ENCODE results near the gene PDCL3.

DNA sequence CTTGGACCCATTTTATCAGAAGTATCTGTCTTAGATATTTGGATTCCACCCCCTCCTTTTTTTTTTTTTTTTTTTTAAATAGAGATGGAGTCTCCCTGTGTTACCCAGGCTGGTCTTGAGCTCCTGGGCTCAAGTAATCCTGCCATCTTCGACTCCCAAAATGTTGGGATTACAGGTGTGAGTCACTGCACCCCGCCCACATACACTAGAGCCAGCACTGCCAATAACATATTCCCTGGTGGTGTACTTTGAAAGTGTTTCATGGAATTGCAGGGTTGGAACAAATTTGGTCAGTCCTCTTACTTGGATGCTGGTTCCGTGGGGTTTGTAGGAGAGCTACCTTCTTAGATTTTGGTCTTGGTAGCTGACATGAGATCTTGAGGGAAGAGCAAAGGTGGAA lies 15.0 kb downstream of the PDCL3 start:
- TF ChIP-seq, protein P1, sequence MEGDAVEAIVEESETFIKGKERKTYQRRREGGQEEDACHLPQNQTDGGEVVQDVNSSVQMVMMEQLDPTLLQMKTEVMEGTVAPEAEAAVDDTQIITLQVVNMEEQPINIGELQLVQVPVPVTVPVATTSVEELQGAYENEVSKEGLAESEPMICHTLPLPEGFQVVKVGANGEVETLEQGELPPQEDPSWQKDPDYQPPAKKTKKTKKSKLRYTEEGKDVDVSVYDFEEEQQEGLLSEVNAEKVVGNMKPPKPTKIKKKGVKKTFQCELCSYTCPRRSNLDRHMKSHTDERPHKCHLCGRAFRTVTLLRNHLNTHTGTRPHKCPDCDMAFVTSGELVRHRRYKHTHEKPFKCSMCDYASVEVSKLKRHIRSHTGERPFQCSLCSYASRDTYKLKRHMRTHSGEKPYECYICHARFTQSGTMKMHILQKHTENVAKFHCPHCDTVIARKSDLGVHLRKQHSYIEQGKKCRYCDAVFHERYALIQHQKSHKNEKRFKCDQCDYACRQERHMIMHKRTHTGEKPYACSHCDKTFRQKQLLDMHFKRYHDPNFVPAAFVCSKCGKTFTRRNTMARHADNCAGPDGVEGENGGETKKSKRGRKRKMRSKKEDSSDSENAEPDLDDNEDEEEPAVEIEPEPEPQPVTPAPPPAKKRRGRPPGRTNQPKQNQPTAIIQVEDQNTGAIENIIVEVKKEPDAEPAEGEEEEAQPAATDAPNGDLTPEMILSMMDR (IDR thresholded peaks at IDR 0.05), result no peak
- TF ChIP-seq POLR2A (IDR thresholded peaks at IDR 0.05), result no peak
